ENCODE results near the gene EFNA2. TPM values are rescaled to one million over a fixed set of nuclear protein-coding genes. Genes with fewer than 3 reads are reported as not detected.

EFNA2 gene
- total RNA-seq, 1 donor from 2014 or later, result 14.6 TPM

GRCh38 chr19:1252821-1253513 lies 32.7 kb upstream of the EFNA2 start:
- Mint-ChIP-seq H3K4me3 (ENCODE audit: unreplicated experiment) (no peak overlapping the region), H3K27me3 (ENCODE audit: unreplicated experiment) (peaks cover 15% of the 10 kb centered on the region), H3K9me3 (ENCODE audit: unreplicated experiment) (no peaks in the 10 kb centered on the region), H3K36me3 (ENCODE audit: low read depth, unreplicated experiment) (peaks cover 17% of the 10 kb centered on the region), H3K4me1 (ENCODE audit: unreplicated experiment) (peaks cover 15% of the 10 kb centered on the region), H3K27ac (ENCODE audit: unreplicated experiment) (no peak overlapping the region)
- no peak for DNase-seq (ENCODE audit: low spot score)
- no peak for TF ChIP-seq CTCF (IDR thresholded peaks at IDR 0.05; ENCODE audit: unreplicated experiment)

DNA sequence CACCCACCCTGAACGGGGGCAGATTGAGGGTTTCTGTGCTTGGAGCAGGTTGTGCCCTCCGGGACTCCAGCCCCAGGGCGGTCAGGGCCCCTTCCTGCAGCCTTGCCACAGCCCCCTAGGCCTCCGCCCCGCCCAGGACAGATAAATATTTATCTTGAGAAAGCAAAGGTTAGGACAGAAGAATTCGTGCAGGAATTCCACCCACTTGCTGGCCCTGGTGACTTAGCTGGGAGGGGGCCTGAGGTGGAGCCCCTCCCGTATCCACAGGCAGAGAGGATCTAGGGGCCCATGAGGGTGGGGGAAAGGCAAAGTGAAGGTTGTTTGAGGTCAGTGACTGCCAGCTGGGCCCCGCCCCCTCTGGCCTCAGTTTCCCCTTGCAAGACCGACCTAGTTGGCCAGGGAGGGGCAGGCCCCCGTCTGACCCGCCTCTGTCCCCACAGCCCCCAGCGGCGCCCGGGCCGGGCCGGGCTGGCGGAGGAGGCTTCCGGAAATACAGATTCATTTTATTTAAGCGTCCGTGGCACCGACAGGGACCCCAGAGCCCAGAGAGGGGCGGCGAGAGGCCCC lies 32.1 kb upstream of the EFNA2 start:
- no peak for DNase-seq (ENCODE audit: low spot score)
- H3K4me3 Mint-ChIP-seq (ENCODE audit: unreplicated experiment), result no peak overlapping the region
- H3K9me3 Mint-ChIP-seq (ENCODE audit: unreplicated experiment), result no peaks in the 10 kb centered on the region
- no peak for TF ChIP-seq CTCF (IDR thresholded peaks at IDR 0.05; ENCODE audit: unreplicated experiment)
- peaks cover 22% of the 10 kb centered on the region for H3K36me3 Mint-ChIP-seq (ENCODE audit: low read depth, unreplicated experiment)
- no peak overlapping the region for H3K27ac Mint-ChIP-seq (ENCODE audit: unreplicated experiment)
- peaks cover 18% of the 10 kb centered on the region for H3K27me3 Mint-ChIP-seq (ENCODE audit: unreplicated experiment)
- H3K4me1 Mint-ChIP-seq (ENCODE audit: unreplicated experiment), result peaks cover 20% of the 10 kb centered on the region

- peaks cover 25% of the 10 kb centered on the region for H3K4me1 Mint-ChIP-seq (ENCODE audit: unreplicated experiment)
- H3K36me3 Mint-ChIP-seq (ENCODE audit: low read depth, unreplicated experiment), result peaks cover 22% of the 10 kb centered on the region
- H3K27ac Mint-ChIP-seq (ENCODE audit: unreplicated experiment), result no peak overlapping the region
- H3K4me3 Mint-ChIP-seq (ENCODE audit: unreplicated experiment), result peak overlapping the region; percentile 73
- no peaks in the 10 kb centered on the region for H3K9me3 Mint-ChIP-seq (ENCODE audit: unreplicated experiment)
- no peak for TF ChIP-seq CTCF (IDR thresholded peaks at IDR 0.05; ENCODE audit: unreplicated experiment)
- no peak for DNase-seq (ENCODE audit: low spot score)
- H3K27me3 Mint-ChIP-seq (ENCODE audit: unreplicated experiment), result peaks cover 20% of the 10 kb centered on the region
Observed at GRCh38 chr19:1254081-1254527, 31.6 kb upstream of the EFNA2 start.

GRCh38 chr19:1254530-1255185 lies 31.0 kb upstream of the EFNA2 start:
- DNase-seq (ENCODE audit: low spot score), result no peak
- no peak for TF ChIP-seq CTCF (IDR thresholded peaks at IDR 0.05; ENCODE audit: unreplicated experiment)
- H3K4me1 Mint-ChIP-seq (ENCODE audit: unreplicated experiment), result peaks cover 29% of the 10 kb centered on the region
- H3K27me3 Mint-ChIP-seq (ENCODE audit: unreplicated experiment), result peaks cover 20% of the 10 kb centered on the region
- peak overlapping the region; percentile 24 for H3K27ac Mint-ChIP-seq (ENCODE audit: unreplicated experiment)
- peaks cover 22% of the 10 kb centered on the region for H3K36me3 Mint-ChIP-seq (ENCODE audit: low read depth, unreplicated experiment)
- H3K4me3 Mint-ChIP-seq (ENCODE audit: unreplicated experiment), result peak overlapping the region; percentile 73
- H3K9me3 Mint-ChIP-seq (ENCODE audit: unreplicated experiment), result no peaks in the 10 kb centered on the region

Data from endothelial cell (in vitro differentiated cells).